GM19468 (cell line): ENCODE results near the gene PARD3.

Experiments
- ATAC-seq: cut with Tn5 transposase; IDR thresholded peaks from one replicate; pipeline ENCODE4 v1.9.1; 2021; ENCODE audit warnings: mild to moderate bottlenecking, moderate library complexity, moderate number of reproducible peaks; ENCODE audit not compliant: unreplicated experiment; ENCODE audit errors: extremely low read depth

The PARD3 gene

DNA sequence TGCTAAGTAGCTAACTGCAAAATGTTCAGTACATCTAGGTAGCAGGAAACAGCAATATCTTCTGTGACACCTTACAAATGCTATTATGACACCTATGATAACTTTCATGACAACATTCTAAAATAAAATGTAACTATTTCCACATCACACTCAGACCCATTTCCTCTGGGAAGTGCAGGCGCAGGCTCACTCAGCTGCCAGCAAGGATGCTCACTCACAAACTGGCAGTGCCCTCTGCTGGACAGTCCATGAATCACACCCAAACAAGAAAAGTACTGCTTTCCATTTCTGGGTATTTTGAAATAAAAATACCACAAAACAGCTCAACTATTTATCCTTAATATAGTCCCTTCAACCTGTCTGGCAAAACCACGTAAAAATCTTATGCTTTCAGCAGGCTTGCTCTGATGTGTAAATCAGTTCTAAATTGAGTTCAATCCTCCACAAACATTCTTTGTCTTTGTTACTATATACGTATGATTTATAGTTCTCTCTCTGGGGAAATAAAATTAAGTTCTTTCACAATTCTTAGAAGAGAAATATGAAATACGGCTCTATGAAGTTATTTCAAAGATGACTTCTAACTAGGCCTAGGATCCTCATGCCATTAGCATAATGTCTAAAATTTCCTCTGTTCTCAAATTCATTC lies 176.6 kb downstream of the PARD3 start:
- no peak for ATAC-seq

- peak; percentile 54 for ATAC-seq
Observed at GRCh38 chr10:34637418-34637911, 177.6 kb downstream of the PARD3 start.

DNA sequence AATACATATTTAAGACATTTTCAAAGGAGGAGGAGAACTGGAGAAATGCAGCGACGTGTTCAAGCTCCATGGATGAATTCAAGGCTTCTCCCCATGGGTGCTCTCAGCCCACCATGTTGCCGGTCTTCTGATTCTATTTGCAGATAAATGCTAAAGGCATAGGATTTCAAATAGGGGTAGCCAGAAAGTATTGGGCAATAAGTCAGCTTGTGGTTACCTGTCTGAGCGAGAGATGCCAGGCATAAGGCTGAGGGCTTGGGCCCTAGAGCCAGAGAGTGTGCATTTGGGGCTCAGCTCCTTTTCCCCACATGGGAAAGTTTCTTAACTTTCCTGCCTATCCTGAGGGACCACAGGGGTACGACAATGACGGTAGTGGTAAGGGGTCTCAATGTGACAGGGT lies 180.0 kb downstream of the PARD3 start:
- no peak for ATAC-seq

DNA sequence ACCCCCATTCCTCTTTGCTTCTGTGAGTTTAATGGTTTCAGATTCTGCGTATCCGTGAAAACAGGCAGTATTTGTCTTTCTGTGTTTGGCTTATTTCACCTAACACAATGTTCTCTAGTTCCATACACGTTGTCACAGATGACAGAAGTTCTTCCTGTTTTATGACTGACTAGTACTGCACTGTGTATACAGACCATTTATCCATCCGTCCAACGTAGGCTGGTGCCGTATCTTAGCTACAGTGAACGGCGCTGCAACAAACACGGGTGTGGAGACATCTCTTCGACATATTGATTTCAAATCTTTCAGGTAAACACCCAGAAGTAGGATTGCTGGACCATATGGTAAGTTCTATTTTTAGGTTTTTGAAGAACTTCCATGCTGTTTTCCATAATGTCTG lies 181.7 kb downstream of the PARD3 start:
- ATAC-seq, result no peak

- no peak for ATAC-seq
Observed at GRCh38 chr10:34629084-34629483, 186.0 kb downstream of the PARD3 start.

GRCh38 chr10:34628174-34628796 lies 186.8 kb downstream of the PARD3 start:
- no peak for ATAC-seq

GRCh38 chr10:34627741-34628140 lies 187.4 kb downstream of the PARD3 start:
- no peak for ATAC-seq

DNA sequence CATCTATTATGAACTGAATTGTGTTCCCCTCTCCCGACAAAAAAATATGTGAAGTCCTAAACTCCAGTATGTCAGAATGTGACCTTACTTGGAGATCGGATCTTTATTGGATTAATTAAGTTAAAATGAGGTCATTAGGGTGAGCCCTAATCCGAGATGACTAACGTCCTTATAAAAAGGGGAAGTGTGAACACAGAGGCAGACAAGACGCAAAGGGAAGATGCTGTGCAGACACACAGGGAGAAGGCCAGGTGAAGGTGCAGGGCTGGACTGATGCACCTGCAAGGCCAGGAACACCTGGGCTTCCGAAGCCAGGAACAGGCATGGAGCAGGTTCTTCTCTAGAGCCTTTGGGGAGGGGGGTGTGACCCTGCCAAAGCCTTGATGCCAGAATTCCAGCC lies 187.8 kb downstream of the PARD3 start:
- ATAC-seq, result no peak

DNA sequence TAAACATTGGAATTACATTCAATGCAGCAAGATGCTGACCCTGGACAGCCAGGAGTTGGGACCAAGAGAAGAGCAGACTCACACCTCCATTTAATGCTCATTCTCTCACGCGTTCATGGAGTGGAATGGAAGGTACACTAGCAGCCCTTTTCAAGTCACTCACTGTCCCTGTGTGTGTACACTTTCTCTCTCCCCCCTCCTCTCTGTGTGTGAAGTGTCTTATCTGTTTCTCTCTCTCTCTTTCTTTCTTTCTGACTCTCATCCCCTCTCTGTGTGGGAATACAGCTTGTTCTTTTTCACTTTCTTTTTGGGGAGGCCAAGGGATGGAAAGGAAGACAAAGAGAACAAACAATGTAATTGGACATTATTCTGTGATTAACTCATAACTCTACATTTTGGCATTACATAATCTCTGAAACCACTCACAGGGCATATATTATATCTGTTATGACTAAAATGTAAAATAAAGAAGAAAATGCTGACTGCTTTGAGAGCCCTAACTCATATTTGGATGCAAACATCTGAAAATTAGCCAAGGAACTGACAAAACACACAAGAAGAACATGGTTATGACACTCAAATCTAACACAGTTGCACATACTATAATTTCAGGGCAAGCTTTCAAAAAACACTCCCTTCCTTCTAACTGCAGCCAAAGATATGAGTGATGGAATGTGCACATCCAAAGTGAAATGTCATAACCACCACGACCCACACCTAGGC lies 188.8 kb downstream of the PARD3 start:
- ATAC-seq, result no peak

DNA sequence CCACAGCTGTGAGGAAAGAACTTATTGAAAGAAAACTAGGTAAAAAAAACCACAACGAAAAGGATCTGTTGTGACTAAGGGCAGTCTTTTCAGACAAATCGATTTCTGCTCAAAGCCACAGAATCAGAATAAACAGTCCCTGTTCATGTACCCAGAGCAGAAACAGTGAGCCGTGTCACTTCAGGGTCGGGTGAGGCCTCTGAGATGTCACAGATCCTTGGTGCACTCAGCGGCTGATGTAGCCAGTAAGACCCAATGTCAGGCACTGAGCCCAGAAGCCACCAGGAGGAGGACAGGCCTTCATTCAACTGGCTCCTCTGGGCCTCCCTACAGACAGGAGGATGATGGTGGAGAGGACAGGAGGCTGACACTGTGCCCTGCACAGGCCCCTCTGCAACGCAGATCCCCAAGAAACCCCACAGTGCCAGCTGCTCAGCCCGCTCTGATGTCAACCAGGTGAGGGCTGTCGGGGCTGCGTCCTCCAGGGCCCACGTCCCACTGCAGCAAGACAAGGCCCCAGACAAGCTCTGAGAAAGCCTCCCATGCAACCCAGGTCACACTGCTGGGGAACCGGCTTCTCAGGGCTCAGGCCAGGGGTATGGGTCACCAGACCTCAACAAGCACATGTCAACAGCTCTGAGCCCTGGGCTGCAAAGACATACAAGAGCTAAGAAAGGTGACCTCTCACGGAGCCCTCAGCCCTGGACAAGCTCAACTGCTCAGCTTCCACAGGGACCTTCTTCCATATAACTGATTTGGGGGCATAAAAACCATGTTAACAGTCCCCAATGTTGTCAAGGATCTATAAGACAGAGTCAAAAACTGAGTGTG lies 190.6 kb downstream of the PARD3 start:
- no peak for ATAC-seq

GRCh38 chr10:34622945-34623344 lies 192.2 kb downstream of the PARD3 start:
- no peak for ATAC-seq

- no peak for ATAC-seq
Observed at GRCh38 chr10:34618611-34619010, 196.5 kb downstream of the PARD3 start.

DNA sequence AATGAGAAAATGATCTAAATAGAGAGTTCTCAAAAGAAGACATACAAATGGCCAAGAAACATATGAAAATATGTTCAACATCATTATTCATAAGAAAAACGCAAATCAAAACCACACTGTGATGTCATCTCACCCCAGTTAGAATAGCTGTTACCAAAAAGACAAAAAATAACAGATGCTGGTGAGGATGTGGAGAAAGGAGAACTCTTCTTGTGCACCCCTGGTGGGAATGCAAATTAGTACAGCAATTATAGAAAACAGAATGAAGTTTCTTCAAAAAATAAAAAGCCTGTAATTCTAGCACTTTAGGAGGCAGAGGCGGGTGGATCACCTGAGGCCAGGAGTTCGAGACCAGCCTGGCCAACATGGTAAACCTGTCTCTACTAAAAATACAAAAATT lies 199.3 kb downstream of the PARD3 start:
- ATAC-seq, result no peak

GRCh38 chr10:34613491-34613890 lies 201.6 kb downstream of the PARD3 start:
- ATAC-seq, result no peak

DNA sequence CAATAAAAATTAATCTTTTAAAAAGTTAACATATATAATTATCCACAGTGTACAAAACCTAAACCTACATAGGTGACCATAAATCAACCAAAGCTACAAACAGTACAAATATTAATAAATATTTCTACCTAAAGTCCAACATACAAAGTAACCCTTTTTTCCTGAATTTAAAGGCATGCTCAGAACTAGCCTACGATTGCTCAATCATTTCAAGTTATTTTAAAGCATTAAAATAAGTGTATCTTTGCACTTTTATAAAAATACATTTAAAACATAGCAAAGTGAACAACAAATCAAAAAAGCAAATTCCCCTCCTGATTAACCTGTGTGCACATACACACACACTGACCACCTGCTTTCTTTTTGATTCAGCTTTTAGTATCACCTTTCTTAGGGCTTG lies 202.2 kb downstream of the PARD3 start:
- no peak for ATAC-seq

DNA sequence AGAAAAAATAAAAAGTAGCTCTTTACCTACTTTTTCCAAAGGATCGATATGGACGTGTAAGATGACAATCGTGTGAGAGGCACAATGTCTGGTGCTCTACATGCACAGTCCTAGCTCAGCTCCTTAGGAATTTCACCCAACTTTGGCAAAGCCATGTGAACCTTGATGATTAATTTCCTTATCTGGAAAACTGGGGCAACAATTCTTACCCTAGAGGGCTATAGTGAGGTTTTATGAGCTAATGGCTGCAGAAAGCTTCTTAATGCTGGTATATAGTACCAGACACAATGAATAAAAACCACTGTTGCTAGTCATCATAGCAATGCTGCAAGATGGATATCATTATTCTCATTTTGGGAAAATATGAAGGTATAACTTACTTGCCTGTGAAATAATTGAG lies 202.7 kb downstream of the PARD3 start:
- no peak for ATAC-seq

DNA sequence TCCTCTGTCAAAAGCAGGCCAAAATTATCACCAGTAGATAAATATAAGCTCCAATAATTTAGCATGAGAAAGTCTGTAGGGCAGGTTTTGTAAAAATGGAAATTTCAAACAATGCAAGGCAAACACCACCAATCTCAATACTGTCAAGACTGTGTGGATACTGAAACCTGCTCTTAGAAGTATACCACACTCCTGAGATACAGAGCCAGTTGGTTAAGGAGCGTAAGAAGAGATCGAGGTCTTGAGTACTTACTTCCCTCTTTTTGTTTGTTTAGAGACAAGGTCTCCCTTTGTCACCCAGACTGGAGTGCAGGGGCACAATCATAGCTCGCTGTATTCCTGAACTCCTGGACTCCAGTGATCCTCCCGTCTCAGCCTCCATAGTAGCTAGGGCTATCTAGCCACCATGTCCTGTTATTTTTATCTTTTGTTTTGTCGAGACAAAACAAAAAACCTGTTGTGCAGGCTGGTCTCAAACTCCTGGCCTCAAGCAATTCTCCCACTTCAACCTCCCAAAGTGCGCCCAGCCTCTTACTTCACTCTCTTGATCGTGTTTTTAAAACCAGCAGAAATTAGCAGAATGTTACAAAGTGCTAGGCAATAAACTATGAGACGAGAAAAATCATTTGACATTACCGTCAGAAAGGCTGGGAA lies 205.7 kb downstream of the PARD3 start:
- ATAC-seq, result no peak

GRCh38 chr10:34607894-34608293 lies 207.2 kb downstream of the PARD3 start:
- no peak for ATAC-seq

DNA sequence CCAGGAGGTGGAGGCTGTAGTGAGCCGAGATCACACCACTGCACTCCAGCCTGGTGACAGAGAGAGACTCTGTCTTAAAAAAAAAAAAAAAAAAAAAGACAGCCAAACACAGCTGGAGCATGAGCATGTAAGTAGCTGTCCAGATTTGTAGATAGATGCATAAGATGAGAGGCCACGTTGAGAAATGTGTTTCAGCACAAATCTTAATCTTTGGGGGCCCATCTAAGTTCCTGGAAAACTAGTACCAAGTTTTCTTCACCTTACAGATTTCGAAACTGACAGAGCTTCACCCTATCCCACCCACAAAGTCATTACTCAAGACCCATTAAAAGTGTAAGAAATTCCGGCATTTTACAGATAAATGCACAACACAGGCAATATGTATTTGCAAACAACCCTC lies 208.2 kb downstream of the PARD3 start:
- ATAC-seq, result no peak

- ATAC-seq, result no peak
Observed at GRCh38 chr10:34602478-34602877, 212.6 kb downstream of the PARD3 start.
